ENCODE measurements around the gene SLC26A3.

The SLC26A3 gene

DNA sequence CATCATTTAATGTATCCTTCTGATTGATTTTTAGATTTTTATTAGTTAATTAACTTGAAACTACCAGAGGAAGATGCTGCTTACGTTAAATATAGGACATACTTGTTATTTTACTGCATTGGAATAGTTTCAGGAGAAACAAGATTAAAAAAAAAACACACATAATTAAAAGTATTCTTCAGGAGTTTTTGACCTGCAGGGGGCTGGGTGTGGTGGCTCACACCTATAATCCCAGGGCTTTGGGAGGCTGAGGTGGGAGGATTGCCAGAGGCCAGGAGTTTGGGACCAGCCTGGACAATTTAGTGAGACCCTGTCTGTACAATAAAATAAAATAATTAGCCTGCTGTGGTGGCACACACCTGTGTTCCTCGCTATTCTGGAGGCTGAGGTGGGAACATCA lies 48.4 kb downstream of the SLC26A3 start:
- no peak overlapping the region for H3K27ac ChIP-seq
- TF ChIP-seq, protein P1, sequence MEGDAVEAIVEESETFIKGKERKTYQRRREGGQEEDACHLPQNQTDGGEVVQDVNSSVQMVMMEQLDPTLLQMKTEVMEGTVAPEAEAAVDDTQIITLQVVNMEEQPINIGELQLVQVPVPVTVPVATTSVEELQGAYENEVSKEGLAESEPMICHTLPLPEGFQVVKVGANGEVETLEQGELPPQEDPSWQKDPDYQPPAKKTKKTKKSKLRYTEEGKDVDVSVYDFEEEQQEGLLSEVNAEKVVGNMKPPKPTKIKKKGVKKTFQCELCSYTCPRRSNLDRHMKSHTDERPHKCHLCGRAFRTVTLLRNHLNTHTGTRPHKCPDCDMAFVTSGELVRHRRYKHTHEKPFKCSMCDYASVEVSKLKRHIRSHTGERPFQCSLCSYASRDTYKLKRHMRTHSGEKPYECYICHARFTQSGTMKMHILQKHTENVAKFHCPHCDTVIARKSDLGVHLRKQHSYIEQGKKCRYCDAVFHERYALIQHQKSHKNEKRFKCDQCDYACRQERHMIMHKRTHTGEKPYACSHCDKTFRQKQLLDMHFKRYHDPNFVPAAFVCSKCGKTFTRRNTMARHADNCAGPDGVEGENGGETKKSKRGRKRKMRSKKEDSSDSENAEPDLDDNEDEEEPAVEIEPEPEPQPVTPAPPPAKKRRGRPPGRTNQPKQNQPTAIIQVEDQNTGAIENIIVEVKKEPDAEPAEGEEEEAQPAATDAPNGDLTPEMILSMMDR (conservative IDR thresholded peaks at IDR 0.05), result no peak

DNA sequence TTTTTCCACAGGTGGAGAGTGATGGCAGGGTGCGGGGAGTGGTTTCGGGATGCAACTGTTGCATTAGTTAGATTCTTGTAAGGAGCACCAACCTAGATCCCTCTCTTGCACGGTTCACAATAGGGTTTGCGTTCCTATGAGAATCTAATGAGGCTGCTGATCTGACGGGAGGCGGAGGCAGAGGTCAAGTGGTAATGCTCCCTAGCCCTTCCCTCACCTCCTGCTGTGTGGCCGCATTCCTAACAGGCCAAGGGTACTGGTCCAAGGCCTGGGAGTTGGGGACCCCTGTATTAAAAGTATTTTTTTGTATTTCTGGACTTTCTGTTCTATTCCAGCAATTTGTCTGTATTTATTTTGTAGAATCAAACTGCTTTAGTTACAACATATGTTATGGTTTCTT lies 51.9 kb downstream of the SLC26A3 start:
- no peak overlapping the region for H3K27ac ChIP-seq
- TF ChIP-seq, protein P1 (conservative IDR thresholded peaks at IDR 0.05), result no peak

DNA sequence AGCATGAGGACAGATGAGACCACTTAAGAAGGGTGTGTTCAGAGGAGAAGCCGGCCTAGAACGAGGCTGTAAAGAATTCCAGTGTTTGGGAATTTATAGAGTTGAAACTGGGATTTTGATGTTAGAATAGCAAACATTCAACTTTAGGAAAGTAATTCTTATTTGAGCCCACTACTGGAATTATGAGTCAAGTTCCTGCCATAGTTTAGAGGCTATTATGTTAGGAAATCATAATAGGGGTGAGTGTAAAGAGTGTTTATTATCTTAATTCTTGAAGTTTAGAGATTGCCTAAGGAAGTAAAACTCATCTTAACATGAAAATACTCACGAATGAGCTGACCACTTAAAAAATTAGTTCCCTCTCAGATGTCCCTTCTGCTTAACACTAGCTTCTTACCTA lies 57.0 kb downstream of the SLC26A3 start:
- no peak overlapping the region for H3K27ac ChIP-seq
- TF ChIP-seq, protein P1 (conservative IDR thresholded peaks at IDR 0.05), result no peak

DNA sequence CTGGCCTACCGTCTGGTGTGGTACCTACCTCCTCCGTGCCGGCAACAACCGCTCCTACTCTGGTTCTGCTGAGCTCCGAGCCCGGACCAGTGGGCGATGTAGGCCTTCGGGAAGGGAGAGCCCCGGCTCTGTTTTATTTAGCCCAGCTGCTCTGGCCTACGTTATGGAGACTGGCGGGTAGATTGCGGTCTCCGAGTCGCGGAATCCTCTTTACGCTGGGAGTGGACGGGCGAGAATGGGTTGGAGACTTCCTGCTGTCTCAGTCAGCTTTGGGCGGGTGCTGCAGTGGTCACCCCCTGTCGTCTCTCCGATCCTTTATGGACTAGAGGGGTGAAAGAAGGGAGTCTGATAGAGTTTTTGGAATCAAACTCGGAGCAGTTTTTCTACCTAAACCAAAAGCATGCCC lies 58.7 kb downstream of the SLC26A3 start:
- TF ChIP-seq, protein P1 (conservative IDR thresholded peaks at IDR 0.05), result no peak
- H3K27ac ChIP-seq, result peak overlapping the region; percentile 93

DNA sequence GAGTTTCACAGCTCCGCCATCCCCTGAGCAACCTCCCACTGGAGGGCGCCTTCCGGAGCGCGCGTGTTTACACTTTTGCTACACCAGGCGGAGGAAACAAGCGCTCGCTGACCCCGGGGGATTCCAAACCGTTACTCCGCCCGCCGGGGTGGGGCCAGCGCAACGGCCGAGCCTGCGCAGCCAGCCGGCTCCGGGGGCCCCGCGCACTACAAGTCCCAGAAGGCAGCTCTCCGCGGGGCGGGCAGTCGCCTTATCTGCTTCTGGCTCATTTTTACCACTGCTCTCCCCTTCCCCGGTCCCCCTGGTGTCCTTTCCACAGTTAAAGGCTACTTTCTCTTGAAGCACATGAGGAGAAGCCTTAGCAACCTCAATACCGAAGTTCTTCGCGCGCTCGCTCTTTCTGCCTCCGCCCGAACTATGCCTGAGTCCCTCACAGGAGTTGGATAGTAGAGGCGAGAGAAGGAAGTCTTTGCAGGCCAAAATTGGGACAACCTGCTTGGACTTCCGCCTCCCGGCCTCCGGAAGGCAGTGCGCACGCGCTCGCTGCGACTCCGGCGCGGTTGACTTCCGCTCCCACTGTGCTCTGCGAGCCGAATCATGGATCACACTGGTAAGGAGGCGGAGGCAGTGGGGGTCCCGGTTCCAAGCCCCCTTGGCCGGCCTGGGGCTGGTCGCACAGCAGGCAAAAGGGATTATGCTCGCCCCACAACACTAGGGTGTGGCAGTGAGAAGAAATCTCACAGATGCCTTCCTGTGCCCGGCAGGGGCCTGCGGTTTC lies 59.3 kb downstream of the SLC26A3 start, which contains the start of gene CBLL1:
CBLL1 (plus strand) TSS at position 576 of the 778 bp plus-strand sequence; CDS start at position 598, 22 bp downstream.
- peak within 1 kb of the TSS; percentile 93 for H3K27ac ChIP-seq
- TF ChIP-seq, protein P1 (conservative IDR thresholded peaks at IDR 0.05), result peak; percentile 86

DNA sequence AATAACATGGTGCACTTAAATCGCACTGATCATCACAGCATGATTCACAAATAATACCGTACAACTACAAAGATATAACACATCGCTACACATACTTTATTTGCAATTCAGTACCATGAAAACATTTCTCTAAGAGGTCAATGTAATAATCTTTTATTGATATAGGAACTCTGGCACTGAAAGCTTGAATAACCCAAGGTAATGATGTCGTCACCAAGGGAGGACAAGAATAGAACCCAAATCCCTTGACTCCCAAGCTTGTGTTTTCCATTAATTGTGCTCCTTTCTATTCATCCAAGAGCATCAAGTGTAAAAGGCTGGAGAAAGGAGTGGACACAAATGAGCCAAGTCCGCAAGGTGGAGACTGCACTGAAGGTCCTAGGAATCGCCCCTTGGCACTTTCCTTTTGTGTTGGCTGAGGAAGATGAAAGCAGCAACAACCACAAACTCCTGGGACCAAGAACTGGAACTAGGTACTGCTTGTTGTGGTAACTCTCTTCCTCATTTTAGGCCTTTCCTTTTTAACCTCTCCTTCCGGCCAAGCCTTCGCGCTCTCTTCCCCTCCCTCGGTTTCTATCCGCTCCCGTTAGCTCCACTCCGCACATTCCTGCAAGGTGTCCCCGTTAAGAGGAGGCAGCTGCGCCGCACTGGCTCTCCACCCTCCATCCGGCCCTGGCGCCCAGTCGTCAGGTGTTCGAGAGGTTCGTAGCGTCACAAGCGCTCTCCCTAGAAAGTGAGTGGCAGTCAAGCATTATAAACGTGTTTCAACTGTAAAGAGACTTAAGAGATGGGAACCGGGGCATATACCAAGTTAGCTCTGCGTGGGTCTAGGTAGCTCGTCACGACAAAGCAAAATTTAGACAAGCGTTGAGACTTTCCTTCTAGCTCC lies 60.1 kb downstream of the SLC26A3 start:
- H3K27ac ChIP-seq, result peak overlapping the region; percentile 93
- TF ChIP-seq, protein P1 (conservative IDR thresholded peaks at IDR 0.05), result no peak

DNA sequence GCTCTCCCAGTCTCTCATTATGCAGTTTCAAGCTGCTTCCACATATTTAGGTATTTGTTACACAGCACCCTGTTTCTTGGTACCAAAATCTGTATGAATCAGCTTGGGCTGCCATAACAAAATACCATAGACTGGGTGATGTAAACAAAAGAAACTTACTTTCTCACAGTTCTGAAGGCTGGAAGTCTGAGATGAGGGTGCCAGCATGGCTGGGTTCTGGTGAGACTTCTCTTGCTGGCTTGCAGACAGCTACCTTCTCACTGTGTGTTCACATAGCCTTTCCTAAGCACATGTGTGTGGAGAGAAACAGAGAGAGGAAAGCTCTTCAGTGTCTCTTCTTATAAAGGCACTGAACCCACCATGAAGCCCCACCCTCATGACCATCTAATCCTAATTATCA lies 74.7 kb downstream of the SLC26A3 start:
- TF ChIP-seq, protein P1 (conservative IDR thresholded peaks at IDR 0.05), result no peak
- H3K27ac ChIP-seq, result no peak overlapping the region
